ENCODE data around the gene INHBC. TPM values are rescaled to one million over a fixed set of nuclear protein-coding genes. Genes with fewer than 3 reads are reported as not detected.
A peak's percentile ranks its signal among the peaks of the same experiment; 100 is the strongest.

INHBC gene
- total and polyA plus RNA-seq, 3 donors from 2014 or later: 1.8 to 3.1 (median 2.1) TPM

DNA sequence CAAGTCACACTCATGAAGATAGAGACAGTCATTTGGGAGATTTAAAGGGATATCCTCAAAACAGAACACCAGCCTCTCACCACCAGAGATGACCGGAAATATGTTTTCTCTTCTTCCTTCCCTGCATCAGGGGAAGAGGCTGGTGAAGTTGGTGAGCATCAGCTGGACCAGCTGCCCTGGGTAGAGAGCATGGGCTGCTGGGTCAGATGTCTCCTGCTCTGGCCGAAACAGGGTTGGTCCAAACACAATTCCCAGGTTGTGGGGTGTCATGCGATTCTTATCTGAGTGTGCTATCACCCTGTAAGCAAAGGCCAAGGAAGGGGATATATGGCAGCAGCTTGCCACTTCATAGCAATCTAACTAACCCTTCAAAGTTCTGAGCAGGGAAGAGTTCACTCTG, 37.8 kb downstream of the INHBC start:
- Histone ChIP-seq H3K36me3 (ENCODE audit: low read depth, missing control alignments) (no peaks in the 10 kb centered on the region), H3K27ac (no peak overlapping the region), H3K4me3 (no peak overlapping the region), H3K27me3 (no peaks in the 10 kb centered on the region), H3K9me3 (no peaks in the 10 kb centered on the region), H3K4me1 (peaks cover 15% of the 10 kb centered on the region)
- TF ChIP-seq, protein P1, sequence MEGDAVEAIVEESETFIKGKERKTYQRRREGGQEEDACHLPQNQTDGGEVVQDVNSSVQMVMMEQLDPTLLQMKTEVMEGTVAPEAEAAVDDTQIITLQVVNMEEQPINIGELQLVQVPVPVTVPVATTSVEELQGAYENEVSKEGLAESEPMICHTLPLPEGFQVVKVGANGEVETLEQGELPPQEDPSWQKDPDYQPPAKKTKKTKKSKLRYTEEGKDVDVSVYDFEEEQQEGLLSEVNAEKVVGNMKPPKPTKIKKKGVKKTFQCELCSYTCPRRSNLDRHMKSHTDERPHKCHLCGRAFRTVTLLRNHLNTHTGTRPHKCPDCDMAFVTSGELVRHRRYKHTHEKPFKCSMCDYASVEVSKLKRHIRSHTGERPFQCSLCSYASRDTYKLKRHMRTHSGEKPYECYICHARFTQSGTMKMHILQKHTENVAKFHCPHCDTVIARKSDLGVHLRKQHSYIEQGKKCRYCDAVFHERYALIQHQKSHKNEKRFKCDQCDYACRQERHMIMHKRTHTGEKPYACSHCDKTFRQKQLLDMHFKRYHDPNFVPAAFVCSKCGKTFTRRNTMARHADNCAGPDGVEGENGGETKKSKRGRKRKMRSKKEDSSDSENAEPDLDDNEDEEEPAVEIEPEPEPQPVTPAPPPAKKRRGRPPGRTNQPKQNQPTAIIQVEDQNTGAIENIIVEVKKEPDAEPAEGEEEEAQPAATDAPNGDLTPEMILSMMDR (IDR thresholded peaks at IDR 0.05): no peak
- TF ChIP-seq POLR2A (IDR thresholded peaks at IDR 0.05): no peak
- intact Hi-C loops (cut with DNase I; ENCODE audit: low total_unique reads): no loop called here
- 86 to 90% methylated on average over 1 to 3 of the region's 3 CpGs for WGBS, 2 donors
- no peak for DNase-seq

- no peak overlapping the region for H3K27ac ChIP-seq
- no peak overlapping the region for H3K4me3 ChIP-seq
- DNase-seq: no peak
- WGBS, 2 donors: 59 to 62% methylated on average over 3 of the region's 3 CpGs
- H3K9me3 ChIP-seq: no peaks in the 10 kb centered on the region
- peaks cover 15% of the 10 kb centered on the region for H3K4me1 ChIP-seq
- intact Hi-C loops (cut with DNase I; ENCODE audit: low total_unique reads): no loop called here
- H3K36me3 ChIP-seq (ENCODE audit: low read depth, missing control alignments): no peaks in the 10 kb centered on the region
- TF ChIP-seq POLR2A (IDR thresholded peaks at IDR 0.05): no peak
- TF ChIP-seq, protein P1 (IDR thresholded peaks at IDR 0.05): no peak
- H3K27me3 ChIP-seq: no peaks in the 10 kb centered on the region
These were observed 38.8 kb downstream of the INHBC start for GRCh38 chr12:57473392-57473791.

- Histone ChIP-seq H3K9me3 (no peaks in the 10 kb centered on the region), H3K36me3 (ENCODE audit: low read depth, missing control alignments) (no peaks in the 10 kb centered on the region), H3K4me1 (peaks cover 15% of the 10 kb centered on the region), H3K27ac (no peak overlapping the region), H3K4me3 (no peak overlapping the region), H3K27me3 (no peaks in the 10 kb centered on the region)
- intact Hi-C loops (cut with DNase I; ENCODE audit: low total_unique reads): no loop called here
- 89 to 95% methylated on average over 5 of the region's 5 CpGs for WGBS, 2 donors
- no peak for TF ChIP-seq POLR2A (IDR thresholded peaks at IDR 0.05)
- TF ChIP-seq, protein P1 (IDR thresholded peaks at IDR 0.05): no peak
- DNase-seq: no peak
These were observed 39.3 kb downstream of the INHBC start for GRCh38 chr12:57473886-57474285.

DNA sequence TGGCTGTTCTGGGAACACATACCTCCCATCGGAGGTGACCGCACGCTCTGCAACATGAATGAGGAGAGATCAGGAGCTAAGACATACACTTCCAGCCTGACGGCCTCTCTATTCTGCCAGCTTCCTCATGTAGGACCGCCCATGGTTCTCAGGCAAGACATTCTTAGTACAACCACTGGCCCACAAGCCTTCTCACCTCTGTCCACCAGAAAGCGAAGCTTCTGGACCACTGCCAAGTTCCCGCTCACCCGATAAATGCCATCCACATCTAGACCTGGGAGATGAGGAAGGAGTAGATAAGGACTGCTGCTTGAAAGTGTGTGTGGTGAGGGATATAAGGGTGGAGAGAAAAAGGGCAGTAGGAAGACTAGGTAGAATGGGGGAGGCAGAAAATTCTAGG, 39.8 kb downstream of the INHBC start:
- WGBS, 2 donors: 82 to 84% methylated on average over 8 of the region's 8 CpGs
- intact Hi-C loops (cut with DNase I; ENCODE audit: low total_unique reads): no loop called here
- Histone ChIP-seq H3K27me3 (no peaks in the 10 kb centered on the region), H3K9me3 (no peaks in the 10 kb centered on the region), H3K27ac (no peak overlapping the region), H3K36me3 (ENCODE audit: low read depth, missing control alignments) (no peaks in the 10 kb centered on the region), H3K4me3 (no peak overlapping the region), H3K4me1 (peaks cover 15% of the 10 kb centered on the region)
- no peak for DNase-seq
- TF ChIP-seq, protein P1 (IDR thresholded peaks at IDR 0.05): no peak
- no peak for TF ChIP-seq POLR2A (IDR thresholded peaks at IDR 0.05)

DNA sequence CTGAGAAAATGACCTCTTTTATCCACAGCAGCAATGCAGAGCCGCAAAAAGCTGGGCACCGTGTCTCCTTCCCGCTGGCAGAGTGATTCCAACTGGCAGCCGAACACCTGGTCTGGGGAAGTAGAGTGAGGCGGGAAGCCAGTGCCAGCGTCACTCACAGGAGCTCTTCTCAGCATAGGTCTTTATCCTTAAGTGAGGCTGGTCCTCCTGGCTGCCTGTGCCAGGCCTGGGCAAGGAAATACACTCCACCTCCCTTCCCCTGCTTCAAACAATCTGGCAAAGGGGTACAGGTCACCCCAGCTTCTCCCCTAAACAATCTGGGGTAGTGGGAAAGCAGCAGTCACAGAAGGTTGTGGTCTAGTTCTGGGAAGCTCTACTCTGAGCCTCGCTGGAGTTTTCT, 40.3 kb downstream of the INHBC start:
- no peaks in the 10 kb centered on the region for H3K36me3 ChIP-seq (ENCODE audit: low read depth, missing control alignments)
- no peaks in the 10 kb centered on the region for H3K27me3 ChIP-seq
- intact Hi-C loops (cut with DNase I; ENCODE audit: low total_unique reads): no loop called here
- H3K4me3 ChIP-seq: peak overlapping the region; percentile 19 to 61
- no peaks in the 10 kb centered on the region for H3K9me3 ChIP-seq
- H3K27ac ChIP-seq: no peak overlapping the region
- no peak for DNase-seq
- H3K4me1 ChIP-seq: peaks cover 15% of the 10 kb centered on the region
- WGBS, 2 donors: 48 to 54% methylated on average over 6 to 7 of the region's 7 CpGs
- TF ChIP-seq, protein P1 (IDR thresholded peaks at IDR 0.05): no peak
- TF ChIP-seq POLR2A (IDR thresholded peaks at IDR 0.05): no peak

All from testis (tissue), 3 donors.